ENCODE data around the gene COL26A1.
A peak's percentile ranks its signal among the peaks of the same experiment; 100 is the strongest.

Gene COL26A1

GRCh38 chr7:101532400-101533102 is 169.9 kb downstream of the COL26A1 start:
- H3K27ac ChIP-seq (ENCODE audit: extremely low read depth, low read depth, low read length) = no peak overlapping the region
- H3K9me3 ChIP-seq (ENCODE audit: control insufficient read depth, insufficient read depth, low read depth, low read length) = no peaks in the 10 kb centered on the region
- TF ChIP-seq ZNF623 (tag by site-specific recombination; IDR thresholded peaks at IDR 0.05) (no peak), BCL11A (tag by site-specific recombination; IDR thresholded peaks at IDR 0.05; ENCODE audit: low read depth) (0 out of 2 replicates have a peak, but pooled peaks have one; percentile 16), ZFP3 (tag by site-specific recombination; IDR thresholded peaks at IDR 0.05; ENCODE audit: low read depth) (peak; percentile 92)
- no peaks in the 10 kb centered on the region; the same call in 1 of the 2 replicates for H3K4me1 ChIP-seq (ENCODE audit: control insufficient read depth, insufficient read depth, low read length)
- no peaks in the 10 kb centered on the region for H3K36me3 ChIP-seq (ENCODE audit: control insufficient read depth in 2 of 2, insufficient read depth in 1 of 2, low read length in 2 of 2)
- ChIA-PET CTCF (interaction anchor here (0.5 to 1.4 kb wide), 5 partner anchors 10 to 634 kb away, joined by 3 to 5 read pairs (median 4); no protein-coding TSS in a partner anchor), POLR2A (interaction anchor here (0.5 kb wide), 1 partner anchor 167 kb away, joined by 7 read pairs; no protein-coding TSS in a partner anchor)
- no peak overlapping the region for H3K4me3 ChIP-seq (ENCODE audit: low read depth, low read length)

GRCh38 chr7:101533103-101533465 is 170.4 kb downstream of the COL26A1 start:
- H3K36me3 ChIP-seq (ENCODE audit: control insufficient read depth in 2 of 2, insufficient read depth in 1 of 2, low read length in 2 of 2) = no peaks in the 10 kb centered on the region
- H3K4me3 ChIP-seq (ENCODE audit: low read depth, low read length) = no peak overlapping the region
- no peaks in the 10 kb centered on the region; the same call in 1 of the 2 replicates for H3K4me1 ChIP-seq (ENCODE audit: control insufficient read depth, insufficient read depth, low read length)
- no peaks in the 10 kb centered on the region for H3K9me3 ChIP-seq (ENCODE audit: control insufficient read depth, insufficient read depth, low read depth, low read length)
- no peak overlapping the region for H3K27ac ChIP-seq (ENCODE audit: extremely low read depth, low read depth, low read length)
- ChIA-PET POLR2A (no interaction called here), CTCF (no interaction called here)
- TF ChIP-seq ZIC2 (tag by site-specific recombination; IDR thresholded peaks at IDR 0.05) (no peak), ZNF223 (tag by site-specific recombination; IDR thresholded peaks at IDR 0.05) (no peak)

GRCh38 chr7:101534015-101534803 is 171.5 kb downstream of the COL26A1 start:
- 0 out of 2 replicates have a peak, but pooled peaks have one; percentile 14 for TF ChIP-seq YY2 (tag by site-specific recombination; IDR thresholded peaks at IDR 0.05)
- peak; percentile 72 for TF ChIP-seq ZSCAN4 (tag by site-specific recombination; IDR thresholded peaks at IDR 0.05)
- TF ChIP-seq ZNF239 (tag by site-specific recombination; IDR thresholded peaks at IDR 0.05) = no peak
- no peak for TF ChIP-seq ZIC2 (tag by site-specific recombination; IDR thresholded peaks at IDR 0.05)
- TF ChIP-seq TSHZ1 (tag by site-specific recombination; IDR thresholded peaks at IDR 0.05; ENCODE audit: borderline replicate concordance) = no peak
- H3K36me3 ChIP-seq (ENCODE audit: control insufficient read depth in 2 of 2, insufficient read depth in 1 of 2, low read length in 2 of 2) = no peaks in the 10 kb centered on the region
- H3K9me3 ChIP-seq (ENCODE audit: control insufficient read depth, insufficient read depth, low read depth, low read length) = no peaks in the 10 kb centered on the region
- ChIA-PET POLR2A (interaction anchor here (1.2 kb wide), 1 partner anchor 25 kb away, joined by 3 read pairs; no protein-coding TSS in a partner anchor), CTCF (interaction anchor here (2.3 kb wide), 1 partner anchor 219 kb away, joined by 6 read pairs; no protein-coding TSS in a partner anchor)
- no peak overlapping the region for H3K4me3 ChIP-seq (ENCODE audit: low read depth, low read length)
- no peak overlapping the region for H3K27ac ChIP-seq (ENCODE audit: extremely low read depth, low read depth, low read length)
- no peaks in the 10 kb centered on the region; the same call in 1 of the 2 replicates for H3K4me1 ChIP-seq (ENCODE audit: control insufficient read depth, insufficient read depth, low read length)

- ChIA-PET POLR2A (interaction anchor here (1.2 kb wide), 1 partner anchor 25 kb away, joined by 3 read pairs; no protein-coding TSS in a partner anchor), CTCF (interaction anchor here (2.3 kb wide), 1 partner anchor 220 kb away, joined by 6 read pairs; no protein-coding TSS in a partner anchor)
- H3K9me3 ChIP-seq (ENCODE audit: control insufficient read depth, insufficient read depth, low read depth, low read length) = no peaks in the 10 kb centered on the region
- no peak overlapping the region for H3K27ac ChIP-seq (ENCODE audit: extremely low read depth, low read depth, low read length)
- H3K36me3 ChIP-seq (ENCODE audit: control insufficient read depth in 2 of 2, insufficient read depth in 1 of 2, low read length in 2 of 2) = no peaks in the 10 kb centered on the region
- no peaks in the 10 kb centered on the region; the same call in 1 of the 2 replicates for H3K4me1 ChIP-seq (ENCODE audit: control insufficient read depth, insufficient read depth, low read length)
- TF ChIP-seq ZXDB (tag by site-specific recombination; IDR thresholded peaks at IDR 0.05) (no peak), YY1 (tag by site-specific recombination; IDR thresholded peaks at IDR 0.05) (no peak), KLF16 (tag by site-specific recombination; IDR thresholded peaks at IDR 0.05) (no peak), ZNF48 (tag by site-specific recombination; IDR thresholded peaks at IDR 0.05) (no peak), REST (tag by site-specific recombination; IDR thresholded peaks at IDR 0.05) (no peak), FEZF1 (tag by site-specific recombination; IDR thresholded peaks at IDR 0.05) (no peak), ZNF830 (tag by site-specific recombination; IDR thresholded peaks at IDR 0.05; ENCODE audit: low read depth) (no peak), ZNF843 (tag by site-specific recombination; IDR thresholded peaks at IDR 0.05) (no peak)
- no peak overlapping the region for H3K4me3 ChIP-seq (ENCODE audit: low read depth, low read length)
Measured at GRCh38 chr7:101534873-101535272, 172.2 kb downstream of the COL26A1 start.
